Measurements from ENCODE around the gene SESN3.
"Not testable (repeated sequence)": the region's sequence is repeated elsewhere in the genome, so short reads cannot be mapped to it uniquely, and the experiment has no call there.

SESN3 gene

DNA sequence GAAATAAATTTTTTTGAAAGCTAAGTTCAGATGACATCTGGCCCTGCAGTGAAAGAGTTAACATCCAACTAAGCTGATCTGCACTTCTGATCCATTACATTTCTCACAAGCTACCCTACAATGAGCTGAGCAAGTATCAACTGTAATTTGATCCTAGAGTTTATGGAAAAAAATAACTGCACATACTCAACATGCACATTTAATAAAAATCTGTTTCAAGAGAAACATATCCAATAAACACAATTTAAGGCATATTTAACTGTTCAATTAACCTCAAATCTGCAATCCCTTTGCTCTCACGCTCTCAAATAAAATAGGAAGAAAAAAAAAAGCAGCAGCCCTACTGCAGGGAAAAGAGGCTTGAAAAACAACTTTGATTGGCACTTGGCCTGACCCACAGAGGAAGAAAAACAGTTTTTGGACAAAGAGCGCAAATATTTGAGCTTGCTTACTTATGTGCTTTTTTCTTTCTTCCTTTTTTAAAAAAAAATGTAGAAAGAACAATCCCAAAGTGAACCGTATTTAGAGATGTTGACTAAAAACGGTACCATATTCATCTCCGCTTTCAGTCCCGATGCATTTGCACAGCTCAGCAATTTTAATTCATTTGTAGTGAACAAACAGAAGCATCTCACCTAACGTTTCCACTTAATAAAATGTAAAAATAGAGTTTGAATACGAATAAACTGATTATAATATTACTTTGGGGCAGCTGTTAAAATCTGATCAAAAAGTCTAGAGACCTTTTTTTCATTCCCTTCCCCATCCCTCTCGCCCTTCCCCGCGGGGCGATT is 1.6 kb downstream of the SESN3 start:
- TF ChIP-seq, protein P1, sequence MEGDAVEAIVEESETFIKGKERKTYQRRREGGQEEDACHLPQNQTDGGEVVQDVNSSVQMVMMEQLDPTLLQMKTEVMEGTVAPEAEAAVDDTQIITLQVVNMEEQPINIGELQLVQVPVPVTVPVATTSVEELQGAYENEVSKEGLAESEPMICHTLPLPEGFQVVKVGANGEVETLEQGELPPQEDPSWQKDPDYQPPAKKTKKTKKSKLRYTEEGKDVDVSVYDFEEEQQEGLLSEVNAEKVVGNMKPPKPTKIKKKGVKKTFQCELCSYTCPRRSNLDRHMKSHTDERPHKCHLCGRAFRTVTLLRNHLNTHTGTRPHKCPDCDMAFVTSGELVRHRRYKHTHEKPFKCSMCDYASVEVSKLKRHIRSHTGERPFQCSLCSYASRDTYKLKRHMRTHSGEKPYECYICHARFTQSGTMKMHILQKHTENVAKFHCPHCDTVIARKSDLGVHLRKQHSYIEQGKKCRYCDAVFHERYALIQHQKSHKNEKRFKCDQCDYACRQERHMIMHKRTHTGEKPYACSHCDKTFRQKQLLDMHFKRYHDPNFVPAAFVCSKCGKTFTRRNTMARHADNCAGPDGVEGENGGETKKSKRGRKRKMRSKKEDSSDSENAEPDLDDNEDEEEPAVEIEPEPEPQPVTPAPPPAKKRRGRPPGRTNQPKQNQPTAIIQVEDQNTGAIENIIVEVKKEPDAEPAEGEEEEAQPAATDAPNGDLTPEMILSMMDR (IDR thresholded peaks at IDR 0.05; ENCODE audit: low read depth, low read length): no peak
- H3K4me3 ChIP-seq (ENCODE audit: low read depth, low read length): no peak overlapping the region

DNA sequence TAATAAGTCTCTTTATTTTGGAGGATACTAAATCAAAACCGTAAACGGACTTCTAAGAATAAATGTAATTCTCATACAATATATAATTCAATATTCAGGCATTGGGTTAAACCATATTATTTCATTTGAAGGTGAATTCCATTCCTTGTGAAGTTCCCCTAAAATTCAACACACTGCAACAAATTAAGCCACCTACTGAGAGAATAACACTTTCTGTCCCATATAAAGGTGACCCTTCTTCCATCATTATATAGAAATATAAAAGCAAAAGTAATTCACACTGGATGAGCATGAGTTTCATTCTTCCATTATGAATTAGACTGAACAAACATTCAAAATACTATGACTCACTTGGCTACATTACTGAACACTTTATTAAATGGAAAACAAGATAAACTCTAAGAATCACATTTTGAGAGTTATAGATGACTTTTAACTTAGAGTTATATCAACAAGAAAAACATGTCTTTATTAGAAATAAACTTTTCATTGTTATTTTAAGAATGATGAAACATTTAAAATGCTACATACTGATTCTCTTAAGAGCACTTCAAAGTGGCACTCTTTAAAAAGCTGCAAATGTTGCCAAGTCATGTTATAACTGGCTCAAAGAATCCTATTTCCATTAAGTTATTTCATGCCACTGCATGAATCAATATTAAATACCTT is 2.8 kb downstream of the SESN3 start:
- TF ChIP-seq, protein P1 (IDR thresholded peaks at IDR 0.05; ENCODE audit: low read depth, low read length): no peak
- no peak overlapping the region for H3K4me3 ChIP-seq (ENCODE audit: low read depth, low read length)

DNA sequence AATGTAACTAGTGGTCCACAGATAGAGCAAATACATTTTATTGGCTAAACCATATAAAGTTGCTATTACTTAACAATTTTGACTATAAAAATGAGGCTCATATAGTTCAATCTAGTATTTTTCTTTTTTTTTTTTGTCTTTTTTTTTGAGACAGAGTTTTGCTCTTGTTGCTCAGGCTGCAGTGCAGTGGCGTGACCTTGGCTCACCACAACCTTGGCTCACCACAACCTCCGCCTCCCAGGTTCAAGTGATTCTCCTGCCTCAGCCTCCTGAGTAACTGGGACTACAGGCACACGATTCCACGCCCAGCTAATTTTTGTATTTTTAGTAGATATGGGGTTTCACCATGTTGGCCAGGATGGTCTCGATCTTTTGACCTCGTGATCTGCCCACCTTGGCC is 3.9 kb downstream of the SESN3 start:
- H3K4me3 ChIP-seq (ENCODE audit: low read depth, low read length): not testable (repeated sequence)

DNA sequence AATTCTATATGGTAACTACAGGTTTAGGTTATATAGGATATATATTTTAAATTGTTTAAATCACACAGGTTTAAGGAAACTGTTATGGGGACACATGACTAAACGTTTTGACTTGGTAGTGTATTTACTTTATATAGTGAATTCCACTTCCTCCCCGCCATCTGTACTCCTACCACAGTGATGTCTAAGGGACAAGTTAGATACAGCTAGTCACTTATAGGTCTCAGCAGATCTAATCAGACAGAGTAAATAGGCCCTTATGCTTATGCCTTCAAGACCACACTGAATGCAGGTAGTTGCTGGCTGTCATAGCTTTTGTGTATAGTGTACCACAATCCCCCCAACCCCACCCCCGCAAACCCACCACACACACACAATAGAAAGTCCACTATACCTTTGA is 8.2 kb downstream of the SESN3 start:
- TF ChIP-seq, protein P1 (IDR thresholded peaks at IDR 0.05; ENCODE audit: low read depth, low read length): no peak
- H3K4me3 ChIP-seq (ENCODE audit: low read depth, low read length): no peak overlapping the region

DNA sequence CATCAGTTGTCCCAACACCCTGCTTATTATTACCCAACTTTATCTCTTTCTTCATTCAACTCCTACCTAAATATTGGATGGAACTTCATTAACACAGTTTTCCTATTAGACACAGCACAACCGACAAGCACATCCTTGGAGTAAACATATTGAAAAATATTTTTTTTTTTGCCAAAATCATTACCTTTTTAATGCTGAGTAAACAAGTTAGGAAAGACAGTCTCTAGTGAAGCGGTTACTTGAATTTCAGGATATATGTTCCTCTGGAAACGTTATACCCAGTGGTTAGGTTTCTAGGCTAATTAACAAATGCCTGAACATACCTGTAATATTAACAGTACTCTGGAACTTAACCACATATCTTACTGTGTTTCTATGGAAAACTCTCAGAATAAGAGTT is 11.4 kb downstream of the SESN3 start:
- TF ChIP-seq, protein P1 (IDR thresholded peaks at IDR 0.05; ENCODE audit: low read depth, low read length): no peak
- no peak overlapping the region for H3K4me3 ChIP-seq (ENCODE audit: low read depth, low read length)

DNA sequence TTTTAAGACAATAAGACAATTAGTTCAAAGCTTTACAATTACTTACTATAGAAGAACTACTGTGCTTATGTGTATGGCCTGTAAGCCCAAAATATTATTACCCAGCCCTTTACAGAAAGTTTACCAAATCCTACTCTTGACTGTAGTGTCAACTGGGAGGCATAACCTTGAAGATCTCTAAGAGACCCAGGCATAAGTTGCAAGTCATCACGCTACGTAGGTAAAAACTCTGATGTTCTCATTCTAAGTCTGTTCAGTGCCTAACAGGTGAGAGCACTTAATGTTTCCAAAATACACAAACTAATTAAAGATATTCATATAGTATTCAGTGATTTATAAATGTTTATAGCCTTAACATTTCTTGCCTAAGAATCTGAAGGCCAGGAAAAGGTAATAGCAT is 12.9 kb downstream of the SESN3 start:
- H3K4me3 ChIP-seq (ENCODE audit: low read depth, low read length): no peak overlapping the region
- TF ChIP-seq, protein P1 (IDR thresholded peaks at IDR 0.05; ENCODE audit: low read depth, low read length): no peak

DNA sequence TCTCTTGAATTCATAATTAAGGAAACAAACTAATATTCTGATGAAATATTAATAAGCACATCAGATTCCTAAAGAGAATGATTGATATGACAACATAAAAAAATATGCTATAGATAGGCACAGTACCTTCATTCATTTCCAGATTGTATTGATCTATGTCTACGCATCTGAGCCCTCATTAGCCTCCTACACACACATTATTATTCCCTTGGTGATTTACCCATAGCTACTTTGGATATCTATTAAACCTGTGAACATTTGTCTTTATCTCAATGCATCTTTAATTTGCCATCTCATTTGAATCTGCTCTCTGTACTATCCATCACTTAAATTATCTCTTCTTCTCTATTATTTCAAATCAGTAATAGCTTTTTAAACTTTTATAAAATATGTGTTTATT is 18.4 kb downstream of the SESN3 start:
- no peak overlapping the region for H3K4me3 ChIP-seq (ENCODE audit: low read depth, low read length)
- TF ChIP-seq, protein P1 (IDR thresholded peaks at IDR 0.05; ENCODE audit: low read depth, low read length): no peak

DNA sequence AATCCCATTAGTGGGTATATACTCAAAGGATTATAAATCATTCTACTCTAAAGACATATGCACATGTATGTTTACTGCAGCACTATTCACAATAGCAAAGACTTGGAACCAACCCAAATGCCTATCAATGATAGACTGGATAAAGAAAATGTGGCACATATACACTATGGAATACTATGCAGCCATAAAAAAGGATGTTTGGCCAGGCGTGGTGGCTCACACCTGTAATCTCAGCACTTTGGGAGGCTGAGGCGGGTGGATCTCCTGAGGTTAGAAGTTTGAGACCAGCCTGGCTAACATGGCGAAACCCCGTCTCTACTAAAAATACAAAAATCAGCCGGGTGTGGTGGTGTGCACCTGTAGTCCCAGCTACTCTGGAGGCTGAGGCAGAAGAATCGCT is 21.5 kb downstream of the SESN3 start:
- not testable (repeated sequence) for H3K4me3 ChIP-seq (ENCODE audit: low read depth, low read length)

Data from WI38 (cell line).